NB4 (cell line): ENCODE measurements around the gene UBE2B.
"Not testable (repeated sequence)": the region's sequence is repeated elsewhere in the genome, so short reads cannot be mapped to it uniquely, and the experiment has no call there.

Experiments used
- DNase-seq: peaks from one replicate; pipeline ENCODE4 v3.0.0; 2010; ENCODE audit warnings: low read depth
- H3K4me3 ChIP-seq: one replicate; pipeline ENCODE4 v1.5.1; 2011; ENCODE audit warnings: mild to moderate bottlenecking, low read depth, low read length, moderate library complexity
- CTCF ChIP-seq: IDR thresholded peaks from one replicate; pipeline ENCODE4 v1.5.1; 2012; ENCODE audit warnings: low read depth, low read length
- MAX ChIP-seq: IDR thresholded peaks from 2 replicates; pipeline ENCODE4 v1.6.1; 2011; ENCODE audit warnings: low read depth, low read length
- MYC ChIP-seq: IDR thresholded peaks from 2 replicates; pipeline ENCODE4 v1.6.1; 2011; ENCODE audit warnings: low read depth, low read length
- POLR2A ChIP-seq: IDR thresholded peaks from 2 replicates; pipeline ENCODE4 v1.6.1; 2011; ENCODE audit warnings: mild to moderate bottlenecking; ENCODE audit not compliant: insufficient read length; ENCODE audit errors: extremely low read depth

UBE2B gene

GRCh38 chr5:134411228-134411545 is 39.8 kb downstream of the UBE2B start:
- peak overlapping the region; percentile 92 for H3K4me3 ChIP-seq
- TF ChIP-seq MAX (no peak), POLR2A (no peak), MYC (no peak), CTCF (no peak)
- no peak for DNase-seq

GRCh38 chr5:134411546-134412266 is 40.3 kb downstream of the UBE2B start, which contains the start of gene CDKN2AIPNL:
Gene CDKN2AIPNL, minus strand, starts transcription at chr5:134411881. Its CDS starts 27 bp downstream, at chr5:134411854.
- peak within 1 kb of the TSS; percentile 92 for H3K4me3 ChIP-seq
- peak; percentile 92 for DNase-seq
- TF ChIP-seq MYC (peak; percentile 78), CTCF (peak; percentile 63), MAX (peak; percentile 75), POLR2A (peak; percentile 79)

GRCh38 chr5:134413046-134413445 is 41.7 kb downstream of the UBE2B start:
- TF ChIP-seq CTCF (no peak), MAX (no peak), MYC (no peak), POLR2A (no peak)
- no peak overlapping the region for H3K4me3 ChIP-seq
- no peak for DNase-seq

GRCh38 chr5:134417707-134418106 is 46.3 kb downstream of the UBE2B start:
- no peak overlapping the region for H3K4me3 ChIP-seq
- DNase-seq = no peak
- no peak for TF ChIP-seq MYC

- H3K4me3 ChIP-seq = no peak overlapping the region
- DNase-seq = no peak
- TF ChIP-seq MYC (no peak), MAX (no peak), CTCF (no peak), POLR2A (no peak)
These were observed 47.6 kb downstream of the UBE2B start for GRCh38 chr5:134418958-134419357.

GRCh38 chr5:134420343-134420742 is 49.0 kb downstream of the UBE2B start:
- no peak for TF ChIP-seq CTCF
- no peak for TF ChIP-seq POLR2A
- no peak for TF ChIP-seq MAX
- no peak for TF ChIP-seq MYC

GRCh38 chr5:134421038-134421437 is 49.7 kb downstream of the UBE2B start:
- DNase-seq, H3K4me3 ChIP-seq: not testable (repeated sequence)

More at GRCh38 chr5:134420343-134420742, 49.0 kb downstream of the UBE2B start:
- no peak for DNase-seq
- no peak overlapping the region for H3K4me3 ChIP-seq
